ENCODE data around the gene FYN.

DNA sequence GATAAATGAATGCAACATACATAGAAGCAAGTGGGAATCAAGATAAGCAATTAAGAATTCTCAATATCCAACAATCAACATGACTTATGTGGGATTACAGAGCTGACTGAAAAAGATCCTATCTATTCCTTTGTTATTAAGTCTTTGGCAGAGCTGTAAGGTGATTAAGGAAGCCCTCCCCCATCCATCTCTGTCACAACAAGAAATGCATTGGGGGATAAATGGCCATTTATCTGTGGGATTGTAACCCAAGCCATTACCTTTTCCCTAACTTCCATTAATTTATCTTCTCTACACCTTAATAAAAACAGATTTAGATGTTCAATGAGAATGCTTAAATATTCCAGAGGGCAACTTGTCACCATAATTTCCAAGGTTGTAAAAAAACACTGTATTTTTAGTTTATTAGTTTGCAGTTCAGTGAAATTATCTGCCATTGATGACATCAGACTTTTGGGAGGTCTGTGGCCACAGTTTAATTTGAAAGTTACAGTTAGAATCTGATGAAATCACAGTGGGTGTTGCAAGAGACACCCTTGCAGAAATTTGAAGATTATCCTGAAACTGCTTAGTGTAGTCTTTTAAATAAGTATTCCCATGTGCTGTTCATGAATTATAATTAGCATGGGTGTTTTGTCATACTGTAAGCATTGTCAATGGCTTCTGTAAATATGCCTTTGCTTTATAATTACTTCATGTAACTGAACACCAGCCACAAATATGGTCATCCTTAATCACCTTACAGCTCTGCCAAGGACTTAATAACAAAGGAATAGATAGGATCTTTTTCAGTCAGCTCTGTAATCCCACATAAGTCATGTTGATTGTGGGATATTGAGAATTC, 49.4 kb upstream of the FYN start:
- TF ChIP-seq TBP (optimal IDR thresholded peaks at IDR 0.05; ENCODE audit: low read depth, low read length) (no peak), NR1H2 (CRISPR knock-in tag; IDR thresholded peaks at IDR 0.05) (no peak), ZNF778 (CRISPR knock-in tag; IDR thresholded peaks at IDR 0.05) (no peak), CBX8 (IDR thresholded peaks at IDR 0.05; ENCODE audit: borderline replicate concordance, extremely low read depth, low read depth, low read length, poor library complexity, severe bottlenecking) (no peak), ZZZ3 (IDR thresholded peaks at IDR 0.05) (no peak), NFATC3 (IDR thresholded peaks at IDR 0.05) (no peak), ETV5 (CRISPR knock-in tag; IDR thresholded peaks at IDR 0.05; ENCODE audit: low read depth) (no peak), ZNF197 (CRISPR knock-in tag; IDR thresholded peaks at IDR 0.05; ENCODE audit: low read depth) (no peak)
- TF ChIP-seq, protein P1, sequence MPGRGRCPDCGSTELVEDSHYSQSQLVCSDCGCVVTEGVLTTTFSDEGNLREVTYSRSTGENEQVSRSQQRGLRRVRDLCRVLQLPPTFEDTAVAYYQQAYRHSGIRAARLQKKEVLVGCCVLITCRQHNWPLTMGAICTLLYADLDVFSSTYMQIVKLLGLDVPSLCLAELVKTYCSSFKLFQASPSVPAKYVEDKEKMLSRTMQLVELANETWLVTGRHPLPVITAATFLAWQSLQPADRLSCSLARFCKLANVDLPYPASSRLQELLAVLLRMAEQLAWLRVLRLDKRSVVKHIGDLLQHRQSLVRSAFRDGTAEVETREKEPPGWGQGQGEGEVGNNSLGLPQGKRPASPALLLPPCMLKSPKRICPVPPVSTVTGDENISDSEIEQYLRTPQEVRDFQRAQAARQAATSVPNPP (IDR thresholded peaks at IDR 0.05; ENCODE audit: borderline replicate concordance, insufficient read depth, insufficient read length), result no peak

All from K562 (cell line).